HG03045 (cell line): ENCODE data around the gene ZBTB3.
"Not testable (repeated sequence)": the region's sequence is repeated elsewhere in the genome, so short reads cannot be mapped to it uniquely, and the experiment has no call there.

Source experiments
- ATAC-seq: cut with Tn5 transposase; IDR thresholded peaks from one replicate; pipeline ENCODE4 v1.9.1; 2021; ENCODE audit warnings: mild to moderate bottlenecking, moderate library complexity; ENCODE audit not compliant: unreplicated experiment

ZBTB3 gene

GRCh38 chr11:62716816-62717215, 37.1 kb downstream of the ZBTB3 start:
- no peak for ATAC-seq

GRCh38 chr11:62716206-62716605, 37.8 kb downstream of the ZBTB3 start:
- no peak for ATAC-seq

GRCh38 chr11:62715150-62716130, 38.5 kb downstream of the ZBTB3 start:
- no peak for ATAC-seq

GRCh38 chr11:62713343-62713742, 40.6 kb downstream of the ZBTB3 start:
- ATAC-seq: no peak

- no peak for ATAC-seq
These were observed 41.1 kb downstream of the ZBTB3 start for GRCh38 chr11:62712861-62713260.

GRCh38 chr11:62712276-62712812, 41.6 kb downstream of the ZBTB3 start:
- ATAC-seq: no peak

GRCh38 chr11:62710001-62710345, 44.0 kb downstream of the ZBTB3 start:
- no peak for ATAC-seq

GRCh38 chr11:62709247-62710000, 44.5 kb downstream of the ZBTB3 start:
- ATAC-seq: peak; percentile 72

GRCh38 chr11:62708793-62709192, 45.2 kb downstream of the ZBTB3 start:
- ATAC-seq: no peak

GRCh38 chr11:62708392-62708791, 45.6 kb downstream of the ZBTB3 start:
- ATAC-seq: no peak

GRCh38 chr11:62707277-62707861, 46.6 kb downstream of the ZBTB3 start, which contains the start of the genes BSCL2 and GNG3:
TSS of gene BSCL2 (minus strand) at chr11:62707424. CDS start at chr11:62707195, 229 bp downstream.
TSS of gene GNG3 (plus strand) at chr11:62707676. CDS start at chr11:62708296, 620 bp downstream.
- ATAC-seq: no peak

- no peak for ATAC-seq
These were observed 47.1 kb downstream of the ZBTB3 start for GRCh38 chr11:62706850-62707247.

- peak; percentile 57 for ATAC-seq
These were observed 47.8 kb downstream of the ZBTB3 start for GRCh38 chr11:62705880-62706849.

GRCh38 chr11:62705413-62705812, 48.5 kb downstream of the ZBTB3 start:
- ATAC-seq: no peak

- not testable (repeated sequence) for ATAC-seq
These were observed 50.0 kb downstream of the ZBTB3 start for GRCh38 chr11:62703921-62704320.

GRCh38 chr11:62702246-62702645, 51.7 kb downstream of the ZBTB3 start:
- no peak for ATAC-seq
